Muscle of back (tissue), 13 donors: Measurements from ENCODE around the gene STARD7. TPM values are rescaled to one million over a fixed set of nuclear protein-coding genes. Genes with fewer than 3 reads are reported as not detected.
"Not testable (repeated sequence)": the region's sequence is repeated elsewhere in the genome, so short reads cannot be mapped to it uniquely, and the experiment has no call there.

Experiments used
- DNase-seq, 3 donors: peaks; one replicate each; pipeline versions ENCODE4 v3.0.0 to v3.0.0-alpha.2; 2013
- long read RNA-seq, 9 donors: transcript quantifications; one replicate each; lab custom pipeline, GENCODE V29; 2026
- polyA plus RNA-seq, 10 donors: library from polyadenylated mRNA; unstranded; fragments of 120-200 nt; gene quantifications; one replicate each; pipeline ENCODE4 v1.2.1, GENCODE V29; 2013; ENCODE audit not compliant: insufficient read length in 10 of 10

The STARD7 gene, protein sequence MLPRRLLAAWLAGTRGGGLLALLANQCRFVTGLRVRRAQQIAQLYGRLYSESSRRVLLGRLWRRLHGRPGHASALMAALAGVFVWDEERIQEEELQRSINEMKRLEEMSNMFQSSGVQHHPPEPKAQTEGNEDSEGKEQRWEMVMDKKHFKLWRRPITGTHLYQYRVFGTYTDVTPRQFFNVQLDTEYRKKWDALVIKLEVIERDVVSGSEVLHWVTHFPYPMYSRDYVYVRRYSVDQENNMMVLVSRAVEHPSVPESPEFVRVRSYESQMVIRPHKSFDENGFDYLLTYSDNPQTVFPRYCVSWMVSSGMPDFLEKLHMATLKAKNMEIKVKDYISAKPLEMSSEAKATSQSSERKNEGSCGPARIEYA
- 100 to 1,000 TPM in 6 of 10 donors, 10 to 100 TPM in 4; 82.6 to 152 (median 105) TPM for polyA plus RNA-seq
- long read RNA-seq, donor 1, transcript STARD7-201 (8 exons, 3,368 nt) = major isoform, 19 of 19 reads
- long read RNA-seq, donor 1, partial matches to known transcripts = 0 of 19 reads
- long read RNA-seq, donor 1, other reads (novel, unspliced or antisense) = 0 of 19 reads
- long read RNA-seq, donor 2, transcript STARD7-201 (8 exons, 3,368 nt) = major isoform, 25 of 25 reads
- long read RNA-seq, donor 2, partial matches to known transcripts = 0 of 25 reads
- long read RNA-seq, donor 2, other reads (novel, unspliced or antisense) = 0 of 25 reads
- long read RNA-seq, donor 3 = 0 reads
- long read RNA-seq, donor 4, transcript STARD7-201 (8 exons, 3,368 nt) = major isoform, 8 of 8 reads
- long read RNA-seq, donor 4, partial matches to known transcripts = 0 of 8 reads
- long read RNA-seq, donor 4, other reads (novel, unspliced or antisense) = 0 of 8 reads
- long read RNA-seq, donor 5, transcript STARD7-201 (8 exons, 3,368 nt) = major isoform, 31 of 34 reads
- long read RNA-seq, donor 5, partial matches to known transcripts = 0 of 34 reads
- long read RNA-seq, donor 5, other reads (novel, unspliced or antisense) = 0 of 34 reads
- long read RNA-seq, donor 6, transcript STARD7-201 (8 exons, 3,368 nt) = major isoform, 14 of 14 reads
- long read RNA-seq, donor 6, partial matches to known transcripts = 0 of 14 reads
- long read RNA-seq, donor 6, other reads (novel, unspliced or antisense) = 0 of 14 reads
- long read RNA-seq, donor 7, transcript STARD7-201 (8 exons, 3,368 nt) = major isoform, 13 of 26 reads
- long read RNA-seq, donor 7, partial matches to known transcripts = 12 of 26 reads
- long read RNA-seq, donor 7, other reads (novel, unspliced or antisense) = 0 of 26 reads
- long read RNA-seq, donor 8, transcript STARD7-201 (8 exons, 3,368 nt) = major isoform, 7 of 8 reads
- long read RNA-seq, donor 8, partial matches to known transcripts = 0 of 8 reads
- long read RNA-seq, donor 8, other reads (novel, unspliced or antisense) = 0 of 8 reads
- long read RNA-seq, donor 9, partial matches to known transcripts = 0 of 3 reads
- long read RNA-seq, donor 9, other reads (novel, unspliced or antisense) = 0 of 3 reads

- peak; percentile 98 to 99 (median 98) for DNase-seq
Measured at GRCh38 chr2:96208143-96209010, at the start of gene STARD7. TSS of gene STARD7 (minus strand) at chr2:96208827. CDS start at chr2:96208434, 393 bp downstream.

- not testable (repeated sequence) for DNase-seq
Measured at GRCh38 chr2:96257744-96258143, 49.1 kb upstream of the STARD7 start.

DNA sequence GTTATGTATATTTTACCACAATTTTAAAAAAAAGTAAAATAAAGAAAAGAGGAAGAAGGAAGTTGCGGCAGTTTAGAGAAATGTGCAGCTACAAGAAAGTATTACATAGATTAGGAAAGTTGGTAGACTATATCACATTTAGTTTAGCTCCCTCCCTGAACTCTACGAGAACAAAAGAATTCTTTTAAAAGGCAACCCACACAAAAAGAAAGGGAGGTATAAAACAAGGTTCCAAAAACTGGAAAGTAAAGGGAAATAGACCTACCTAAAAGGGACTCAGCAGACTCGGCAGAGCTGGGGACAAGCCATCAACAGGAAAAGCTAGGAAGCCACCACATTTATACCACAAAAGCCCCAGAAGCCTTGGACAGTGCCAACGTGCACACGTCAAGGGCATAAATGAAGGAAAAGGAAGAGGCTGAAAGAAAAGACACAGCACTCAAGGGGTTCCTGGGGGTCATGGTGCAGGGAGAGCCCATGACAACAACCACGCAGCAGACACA lies 48.0 kb upstream of the STARD7 start:
- no peak for DNase-seq

DNA sequence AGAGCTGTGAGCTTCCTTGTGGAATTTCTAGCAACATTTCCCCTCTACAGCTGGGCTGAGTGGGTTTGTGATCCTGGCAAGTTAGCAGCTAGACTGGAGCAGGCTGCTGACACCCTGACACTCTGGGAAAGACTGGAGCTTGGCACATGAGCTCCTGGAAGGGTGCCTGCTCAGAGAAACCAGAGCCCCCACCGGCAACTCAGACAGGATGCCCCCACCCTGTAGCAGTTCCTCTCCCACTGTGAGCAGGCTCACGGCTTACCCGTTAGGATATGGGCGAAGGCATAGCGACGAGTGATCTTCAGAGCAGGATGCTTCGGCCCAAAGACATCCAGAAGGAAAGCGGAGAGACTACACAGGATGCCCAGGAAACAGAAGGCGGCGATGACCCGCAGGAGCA lies 45.9 kb upstream of the STARD7 start:
- no peak for DNase-seq

DNA sequence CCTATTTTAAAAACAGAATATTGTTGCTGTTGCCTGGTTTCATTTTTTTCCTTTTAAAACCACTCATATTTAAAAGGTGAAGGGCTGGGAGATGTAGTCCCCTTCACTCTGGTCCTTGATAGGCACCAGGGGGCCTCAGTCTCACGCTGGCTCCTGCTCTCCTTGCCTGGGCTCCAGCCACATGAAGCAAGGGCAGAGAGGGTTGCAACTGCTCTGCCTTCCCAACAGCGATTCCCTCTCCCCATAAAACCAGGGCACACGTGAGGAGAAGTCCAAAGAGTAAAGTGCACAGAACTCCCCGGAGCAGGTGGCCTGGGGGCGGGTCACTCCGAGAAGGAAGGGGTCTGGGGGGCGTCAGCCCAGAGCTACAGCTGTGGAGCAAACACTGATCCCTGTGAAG lies 44.4 kb upstream of the STARD7 start:
- DNase-seq = no peak

DNA sequence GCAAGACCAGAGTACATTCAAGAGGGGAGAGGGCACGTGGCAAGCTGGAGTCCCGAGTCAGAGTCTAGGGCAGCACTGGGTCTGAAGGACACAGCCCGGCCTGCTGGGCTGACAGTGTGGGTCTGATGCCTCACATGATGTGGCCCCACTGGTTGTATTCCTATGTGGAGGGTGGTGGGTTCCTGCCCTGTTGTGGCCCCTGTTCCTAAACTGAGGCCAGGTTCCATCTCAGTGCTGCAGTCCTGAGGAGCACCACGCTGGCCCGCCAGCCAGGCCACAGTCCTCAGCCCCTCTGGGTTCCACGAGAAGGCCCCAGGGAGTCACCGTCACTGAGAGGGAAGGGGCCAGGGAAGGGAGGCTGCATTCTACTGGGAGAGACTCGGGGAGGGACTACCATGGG lies 43.9 kb upstream of the STARD7 start:
- DNase-seq = no peak

GRCh38 chr2:96251721-96252292 lies 43.2 kb upstream of the STARD7 start:
- peak in 1 of 3 donors; percentile 43 for DNase-seq

- DNase-seq = no peak
Measured at GRCh38 chr2:96250188-96250587, 41.6 kb upstream of the STARD7 start.

- DNase-seq = peak; percentile 73 to 85 (median 75)
Measured at GRCh38 chr2:96249654-96250053, 41.0 kb upstream of the STARD7 start.

GRCh38 chr2:96248624-96249023 lies 40.0 kb upstream of the STARD7 start:
- DNase-seq = no peak

- no peak for DNase-seq
Measured at GRCh38 chr2:96247896-96248295, 39.3 kb upstream of the STARD7 start.

- DNase-seq = no peak
Measured at GRCh38 chr2:96247009-96247408, 38.4 kb upstream of the STARD7 start.

- DNase-seq = no peak
Measured at GRCh38 chr2:96245609-96246390, 37.2 kb upstream of the STARD7 start.

- DNase-seq = no peak
Measured at GRCh38 chr2:96243843-96244242, 35.2 kb upstream of the STARD7 start.

DNA sequence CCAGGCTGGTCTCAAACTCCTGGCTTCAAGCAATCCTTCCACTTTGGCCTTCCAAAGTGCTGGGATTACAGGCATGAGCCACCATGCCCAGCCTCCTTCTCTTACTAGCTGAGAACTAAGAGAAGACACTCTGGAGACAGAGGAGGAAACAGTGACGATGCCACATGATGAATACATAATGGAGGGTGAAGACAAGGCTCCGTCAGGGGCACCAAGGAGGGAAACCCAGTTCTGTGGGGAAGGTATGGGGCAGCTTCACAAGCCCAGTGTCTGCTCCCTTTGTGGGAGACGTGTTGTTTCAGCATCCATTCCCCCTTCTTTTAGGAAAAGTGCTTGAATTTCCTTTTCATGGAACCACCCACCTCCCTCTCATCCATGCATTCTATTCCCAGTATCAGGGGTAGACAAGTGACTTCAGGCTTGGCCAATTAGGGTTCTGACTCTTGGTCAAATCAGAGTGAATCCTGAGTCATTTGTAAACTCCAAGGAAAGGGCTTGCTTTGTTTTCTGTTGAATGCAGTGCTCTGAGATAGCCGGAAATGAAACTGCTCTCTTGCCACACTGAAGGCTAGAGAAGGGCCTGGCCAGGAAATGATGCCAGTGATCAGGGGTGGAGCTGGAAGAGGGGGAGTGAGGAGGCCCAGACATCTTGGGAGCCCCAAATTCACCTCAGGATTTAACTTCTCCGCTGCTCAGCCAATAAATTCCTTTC lies 33.4 kb upstream of the STARD7 start:
- DNase-seq = no peak

GRCh38 chr2:96241227-96241626 lies 32.6 kb upstream of the STARD7 start:
- DNase-seq = no peak

- DNase-seq = peak in 1 of 3 donors; percentile 44
Measured at GRCh38 chr2:96240341-96241038, 31.9 kb upstream of the STARD7 start.
